HCT116 (cell line): Measurements from ENCODE around the gene ISYNA1.

Experiments
- ATF3 ChIP-seq: IDR thresholded peaks from 2 replicates; pipeline ENCODE4 v1.6.1; 2012
- CEBPB ChIP-seq: IDR thresholded peaks from 2 replicates; pipeline ENCODE4 v1.6.1; 2012; ENCODE audit warnings: low read depth
- EGR1 ChIP-seq: IDR thresholded peaks from 2 replicates; pipeline ENCODE4 v1.6.1; 2012; ENCODE audit warnings: low read depth
- JUND ChIP-seq: IDR thresholded peaks from 2 replicates; pipeline ENCODE4 v1.6.1; 2012
- MAX ChIP-seq: IDR thresholded peaks from 2 replicates; pipeline ENCODE4 v1.6.1; 2012
- POLR2A ChIP-seq: IDR thresholded peaks from 2 replicates; pipeline ENCODE4 v1.7.0; 2011; ENCODE audit warnings: borderline replicate concordance; ENCODE audit not compliant: insufficient read depth, insufficient read length; ENCODE audit errors: extremely low read depth
- POLR2AphosphoS5 ChIP-seq: IDR thresholded peaks from 2 replicates; pipeline ENCODE4 v1.6.1; 2011; ENCODE audit warnings: mild to moderate bottlenecking, low read depth, low read length, moderate library complexity
- RAD21 ChIP-seq: IDR thresholded peaks from 2 replicates; pipeline ENCODE4 v1.6.1; 2012; ENCODE audit warnings: low read depth, mild to moderate bottlenecking
- SIN3A ChIP-seq: IDR thresholded peaks from 2 replicates; pipeline ENCODE4 v1.6.1; 2012; ENCODE audit warnings: low read depth
- SRF ChIP-seq: IDR thresholded peaks from 2 replicates; pipeline ENCODE4 v1.6.1; 2012; ENCODE audit warnings: low read depth
- ZFX ChIP-seq: fragments of 450-650 bp; IDR thresholded peaks from 2 replicates; pipeline ENCODE4 v1.6.1; 2017
- ZNF274 ChIP-seq: fragments of 200-500 bp; sonication (Bioruptor generic); IDR thresholded peaks from 2 replicates; pipeline ENCODE4 v1.6.1; 2014; ENCODE audit warnings: mild to moderate bottlenecking, low read depth, low read length, inconsistent platforms
- TF ChIP-seq, protein P1 (sequence below), 3 experiments: fragments of 200-600 bp in 1 of 3; sonication (generic) in 1 of 3; IDR thresholded peaks in 2 of 3; conservative IDR thresholded peaks in 1 of 3; 2 replicates each; pipeline ENCODE4 v1.5.1; 2012 to 2017; ENCODE audit warnings: low read depth in 2 of 3, low read length in 2 of 3, antibody characterized with exemption in 1 of 3, borderline replicate concordance in 1 of 3, control low read depth in 1 of 3, mild to moderate bottlenecking in 1 of 3, mixed read lengths in 1 of 3, mixed run types in 1 of 3, moderate library complexity in 1 of 3; ENCODE audit not compliant: insufficient read depth in 1 of 3

- TF ChIP-seq SRF (no peak), EGR1 (no peak), POLR2A (no peak), RAD21 (no peak), MAX (no peak), POLR2AphosphoS5 (no peak), SIN3A (no peak), ATF3 (no peak), CEBPB (no peak), ZNF274 (no peak), ZFX (no peak), JUND (no peak)
- TF ChIP-seq, protein P1, sequence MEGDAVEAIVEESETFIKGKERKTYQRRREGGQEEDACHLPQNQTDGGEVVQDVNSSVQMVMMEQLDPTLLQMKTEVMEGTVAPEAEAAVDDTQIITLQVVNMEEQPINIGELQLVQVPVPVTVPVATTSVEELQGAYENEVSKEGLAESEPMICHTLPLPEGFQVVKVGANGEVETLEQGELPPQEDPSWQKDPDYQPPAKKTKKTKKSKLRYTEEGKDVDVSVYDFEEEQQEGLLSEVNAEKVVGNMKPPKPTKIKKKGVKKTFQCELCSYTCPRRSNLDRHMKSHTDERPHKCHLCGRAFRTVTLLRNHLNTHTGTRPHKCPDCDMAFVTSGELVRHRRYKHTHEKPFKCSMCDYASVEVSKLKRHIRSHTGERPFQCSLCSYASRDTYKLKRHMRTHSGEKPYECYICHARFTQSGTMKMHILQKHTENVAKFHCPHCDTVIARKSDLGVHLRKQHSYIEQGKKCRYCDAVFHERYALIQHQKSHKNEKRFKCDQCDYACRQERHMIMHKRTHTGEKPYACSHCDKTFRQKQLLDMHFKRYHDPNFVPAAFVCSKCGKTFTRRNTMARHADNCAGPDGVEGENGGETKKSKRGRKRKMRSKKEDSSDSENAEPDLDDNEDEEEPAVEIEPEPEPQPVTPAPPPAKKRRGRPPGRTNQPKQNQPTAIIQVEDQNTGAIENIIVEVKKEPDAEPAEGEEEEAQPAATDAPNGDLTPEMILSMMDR (IDR thresholded peaks at IDR 0.05 in 2 of 3, conservative IDR thresholded peaks at IDR 0.05 in 1 of 3; ENCODE audit: borderline replicate concordance in 1 of 3, insufficient read depth in 1 of 3, low read depth in 2 of 3, low read length in 2 of 3): no peak
Measured at GRCh38 chr19:18389726-18390064, 48.2 kb downstream of the ISYNA1 start.
